Tibial artery (tissue), 4 donors: ENCODE results near the gene LEMD1.

Experiments used
- DNase-seq, 2 donors: peaks; one replicate each; pipeline ENCODE4 v3.0.0-alpha.2; 2019
- H3K27ac ChIP-seq, 2 donors: fragments of 200-600 bp; sonication (generic) in 1 of 2; 1 replicate in 1 of 2; 2 replicates in 1 of 2; pipeline ENCODE4 v1.5.1; 2018 to 2019; ENCODE audit warnings: mild to moderate bottlenecking in 1 of 2
- H3K27me3 ChIP-seq, 2 donors: fragments of 200-600 bp; sonication (generic) in 1 of 2; one replicate each; pipeline versions ENCODE4 v1.5.1 to v1.6.0; 2016 to 2019
- H3K36me3 ChIP-seq, 3 donors: fragments of 200-600 bp; sonication (generic) in 2 of 3; one replicate each; pipeline ENCODE4 v1.5.1; 2016 to 2019; ENCODE audit warnings: mild to moderate bottlenecking in 2 of 3
- H3K4me1 ChIP-seq, 4 donors: fragments of 200-600 bp; sonication (generic) in 2 of 4; 1 replicate in 3 of 4; 2 replicates in 1 of 4; pipeline ENCODE4 v1.5.1; 2016 to 2019
- H3K4me3 ChIP-seq, 2 donors: fragments of 200-600 bp; sonication (generic) in 1 of 2; 1 replicate in 1 of 2; 2 replicates in 1 of 2; pipeline ENCODE4 v1.5.1; 2018 to 2019; ENCODE audit warnings: mild to moderate bottlenecking in 2 of 2
- H3K9me3 ChIP-seq, 3 donors: fragments of 200-600 bp; sonication (generic) in 1 of 3; one replicate each; pipeline ENCODE4 v1.5.1; 2016 to 2019
- intact Hi-C: fragments of 100-400 bp; cut with DNase I; formaldehyde crosslinking; loops from one replicate; pipeline ENCODE4 v1.15.0; 2023; ENCODE audit warnings: low total_unique reads
- TF ChIP-seq, protein P1 (sequence below), 2 experiments: fragments of 200-600 bp in 1 of 2; fragments of 450-650 bp in 1 of 2; IDR thresholded peaks; one replicate each; pipeline ENCODE4 v1.5.1; 2017 to 2019; ENCODE audit warnings: antibody characterized with exemption in 2 of 2, mild to moderate bottlenecking in 1 of 2, moderate library complexity in 1 of 2

LEMD1 gene

DNA sequence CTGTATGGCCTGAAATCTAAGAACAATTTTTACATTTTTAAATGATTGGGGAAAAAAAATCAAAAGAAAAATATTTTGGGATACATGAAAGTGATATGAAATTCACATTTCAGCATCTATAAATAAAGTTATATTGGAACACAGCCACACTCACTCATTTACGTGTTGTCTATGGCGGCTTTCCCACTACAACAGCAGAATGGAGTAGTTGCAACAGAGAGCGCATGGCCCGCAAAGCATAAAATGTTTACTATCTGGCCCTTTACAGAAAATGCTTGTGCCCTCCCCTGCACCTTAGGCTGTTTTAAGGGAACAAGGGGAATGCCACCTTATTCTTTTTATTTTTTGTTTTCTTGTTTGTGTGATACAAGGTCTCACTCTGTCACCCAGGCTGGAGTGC, 68.7 kb downstream of the LEMD1 start:
- intact Hi-C loops = loop anchor here (5.0 kb wide), 1 partner anchor 134 kb away; no protein-coding TSS in a partner anchor
- TF ChIP-seq, protein P1, sequence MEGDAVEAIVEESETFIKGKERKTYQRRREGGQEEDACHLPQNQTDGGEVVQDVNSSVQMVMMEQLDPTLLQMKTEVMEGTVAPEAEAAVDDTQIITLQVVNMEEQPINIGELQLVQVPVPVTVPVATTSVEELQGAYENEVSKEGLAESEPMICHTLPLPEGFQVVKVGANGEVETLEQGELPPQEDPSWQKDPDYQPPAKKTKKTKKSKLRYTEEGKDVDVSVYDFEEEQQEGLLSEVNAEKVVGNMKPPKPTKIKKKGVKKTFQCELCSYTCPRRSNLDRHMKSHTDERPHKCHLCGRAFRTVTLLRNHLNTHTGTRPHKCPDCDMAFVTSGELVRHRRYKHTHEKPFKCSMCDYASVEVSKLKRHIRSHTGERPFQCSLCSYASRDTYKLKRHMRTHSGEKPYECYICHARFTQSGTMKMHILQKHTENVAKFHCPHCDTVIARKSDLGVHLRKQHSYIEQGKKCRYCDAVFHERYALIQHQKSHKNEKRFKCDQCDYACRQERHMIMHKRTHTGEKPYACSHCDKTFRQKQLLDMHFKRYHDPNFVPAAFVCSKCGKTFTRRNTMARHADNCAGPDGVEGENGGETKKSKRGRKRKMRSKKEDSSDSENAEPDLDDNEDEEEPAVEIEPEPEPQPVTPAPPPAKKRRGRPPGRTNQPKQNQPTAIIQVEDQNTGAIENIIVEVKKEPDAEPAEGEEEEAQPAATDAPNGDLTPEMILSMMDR (IDR thresholded peaks at IDR 0.05) = no peak
- DNase-seq = no peak

DNA sequence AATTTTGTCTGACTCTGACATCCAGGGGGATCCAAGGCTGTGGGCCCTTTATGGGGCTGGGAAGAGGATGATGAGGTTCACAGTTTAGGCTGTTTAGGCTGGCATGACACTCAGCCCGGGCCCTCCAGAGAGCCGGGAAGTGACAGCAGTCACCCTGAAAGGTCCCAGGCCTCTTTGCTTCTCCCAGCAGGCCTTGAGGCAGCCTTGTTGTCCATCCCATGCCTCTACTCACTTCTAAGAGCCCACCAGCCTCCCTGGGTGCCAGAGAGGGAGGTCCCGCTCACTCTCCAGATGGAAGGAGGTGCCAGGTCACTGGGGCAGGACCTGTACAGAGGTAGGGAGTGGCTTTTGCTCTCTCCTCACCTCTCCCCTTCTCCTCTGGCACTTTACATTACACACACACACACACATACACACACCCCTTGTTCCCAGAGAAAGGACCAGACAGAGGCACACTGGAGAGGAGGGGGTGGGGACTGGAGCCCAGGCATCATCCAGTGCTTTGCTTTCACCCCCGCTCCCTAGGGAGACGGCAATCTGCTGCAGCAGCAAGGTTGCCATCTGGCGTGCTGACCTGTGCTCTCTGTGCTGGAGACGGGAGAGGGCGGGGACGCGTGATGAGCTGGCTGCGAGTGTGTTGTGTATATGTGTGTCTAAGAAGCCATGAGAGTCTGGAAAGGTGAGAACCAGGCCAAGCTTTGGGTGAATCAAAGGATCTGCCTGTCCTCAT, 69.7 kb downstream of the LEMD1 start:
- Histone ChIP-seq H3K4me1 (peaks cover 0 to 9% (median 0%) of the 10 kb centered on the region in 4 donors), H3K4me3 (no peak overlapping the region), H3K27ac (no peak overlapping the region), H3K36me3 (no peaks in the 10 kb centered on the region), H3K9me3 (no peaks in the 10 kb centered on the region), H3K27me3 (peaks cover 0 to 31% of the 10 kb centered on the region in 2 donors)
- TF ChIP-seq, protein P1 (IDR thresholded peaks at IDR 0.05) = no peak
- no peak for DNase-seq
- intact Hi-C loops = loop anchor here (5.0 kb wide), 1 partner anchor 135 kb away; no protein-coding TSS in a partner anchor

More for the DNA sequence above, 68.7 kb downstream of the LEMD1 start:
- H3K9me3 ChIP-seq = no peaks in the 10 kb centered on the region
- H3K4me1 ChIP-seq = peaks cover 0 to 9% (median 0%) of the 10 kb centered on the region in 4 donors
- no peak overlapping the region for H3K27ac ChIP-seq
- H3K4me3 ChIP-seq = no peak overlapping the region
- H3K36me3 ChIP-seq = no peaks in the 10 kb centered on the region
- H3K27me3 ChIP-seq = peaks cover 0 to 22% of the 10 kb centered on the region in 2 donors

DNA sequence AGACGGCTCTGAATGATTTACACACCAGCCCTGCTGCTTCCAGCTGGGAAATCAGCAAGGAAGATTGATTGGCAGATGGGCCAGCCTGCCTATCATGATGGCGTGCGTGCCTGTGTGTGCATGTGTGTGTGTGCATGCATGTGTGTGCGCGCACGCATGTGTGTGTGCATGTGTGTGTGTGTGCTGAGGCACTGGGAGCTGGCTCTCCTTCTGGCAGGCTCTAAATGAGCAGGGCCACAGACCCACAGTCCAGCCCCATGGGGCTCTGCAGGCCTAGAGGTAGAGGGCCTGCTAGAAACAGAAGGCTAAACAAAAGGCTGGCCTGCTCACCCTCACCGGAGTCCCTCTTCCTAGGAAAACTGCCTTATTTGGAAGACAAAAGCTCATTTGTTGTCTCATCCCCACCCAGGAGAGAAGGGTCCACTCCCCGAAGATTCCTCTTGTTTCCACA, 71.1 kb downstream of the LEMD1 start:
- peaks cover 0 to 35% of the 10 kb centered on the region in 2 donors for H3K27me3 ChIP-seq
- H3K36me3 ChIP-seq = no peaks in the 10 kb centered on the region
- H3K4me1 ChIP-seq = peaks cover 0 to 9% (median 0%) of the 10 kb centered on the region in 4 donors
- intact Hi-C loops = loop anchor here (5.0 kb wide), 1 partner anchor 137 kb away; no protein-coding TSS in a partner anchor
- no peaks in the 10 kb centered on the region for H3K9me3 ChIP-seq
- H3K27ac ChIP-seq = no peak overlapping the region
- no peak for DNase-seq
- no peak overlapping the region for H3K4me3 ChIP-seq
- TF ChIP-seq, protein P1 (IDR thresholded peaks at IDR 0.05) = no peak

DNA sequence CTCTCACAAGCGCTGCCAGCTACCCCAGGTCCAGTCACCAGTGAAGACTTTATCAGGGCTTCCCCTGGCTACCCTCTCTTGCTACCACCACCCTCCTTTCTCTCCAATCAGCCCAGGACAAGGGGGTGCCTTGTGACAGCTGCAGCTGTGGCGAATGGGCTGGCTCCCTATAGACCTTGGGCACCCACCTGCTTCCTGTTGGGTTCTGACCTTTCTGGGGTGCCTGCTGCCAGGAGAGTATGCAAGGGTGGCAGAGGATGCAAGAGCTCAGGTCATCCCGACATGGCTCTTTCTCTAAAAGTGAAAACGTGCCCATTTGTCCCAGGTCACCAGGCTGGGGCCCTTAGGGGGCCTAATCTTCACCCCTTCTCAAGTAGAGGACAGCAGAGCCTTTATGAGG, 71.7 kb downstream of the LEMD1 start:
- no peaks in the 10 kb centered on the region for H3K9me3 ChIP-seq
- H3K4me1 ChIP-seq = peaks cover 0 to 8% (median 0%) of the 10 kb centered on the region in 4 donors
- H3K27ac ChIP-seq = no peak overlapping the region
- TF ChIP-seq, protein P1 (IDR thresholded peaks at IDR 0.05) = no peak
- peaks cover 0 to 39% of the 10 kb centered on the region in 2 donors for H3K27me3 ChIP-seq
- no peak overlapping the region for H3K4me3 ChIP-seq
- H3K36me3 ChIP-seq = no peaks in the 10 kb centered on the region
- intact Hi-C loops = loop anchor here (5.0 kb wide), 1 partner anchor 137 kb away; no protein-coding TSS in a partner anchor
- no peak for DNase-seq

DNA sequence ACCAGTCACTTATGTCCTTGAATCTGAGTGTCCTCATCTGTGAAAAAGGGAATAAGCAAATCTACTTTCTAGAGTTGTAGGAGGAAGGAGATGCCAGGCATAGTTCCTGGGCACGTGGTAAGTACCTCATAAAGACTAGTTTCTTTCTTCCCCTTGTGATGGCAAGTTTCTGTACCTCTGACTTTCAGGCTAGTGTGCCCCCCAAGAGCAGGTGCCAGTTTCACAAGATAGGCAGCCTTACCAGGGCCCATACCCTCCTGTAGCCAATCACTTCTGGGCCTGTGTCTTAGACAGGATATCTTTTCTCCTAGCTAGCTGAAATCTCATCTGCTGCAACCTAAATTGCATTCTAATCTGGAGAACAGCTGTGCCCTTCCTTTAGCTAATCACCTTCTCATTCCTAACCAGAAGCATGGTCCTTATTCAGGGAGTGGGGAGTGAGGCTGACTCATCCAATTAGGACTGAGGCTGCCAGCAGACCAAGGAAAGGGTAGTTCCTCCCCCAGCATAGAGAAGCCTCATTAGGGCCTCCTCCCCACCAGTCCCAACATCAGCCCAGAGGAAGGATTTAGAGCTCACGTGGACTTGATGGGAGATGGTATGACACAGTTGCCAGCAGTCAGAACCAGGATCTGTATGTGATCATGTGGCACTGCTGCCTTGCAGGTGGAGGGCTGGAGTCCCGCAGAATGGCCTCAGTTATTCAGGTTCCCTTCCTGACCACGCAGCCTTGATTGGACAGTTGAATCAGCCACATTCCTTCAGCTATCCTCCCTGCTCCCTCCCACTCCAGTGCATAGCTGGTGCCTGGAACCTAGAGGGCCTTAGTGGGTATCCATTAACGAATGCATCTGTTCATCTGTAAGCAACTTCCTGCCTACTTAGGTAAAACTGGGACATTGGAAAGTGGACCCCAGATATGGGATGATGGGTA, 73.0 kb downstream of the LEMD1 start:
- no peaks in the 10 kb centered on the region for H3K36me3 ChIP-seq
- H3K27me3 ChIP-seq = peaks cover 0 to 52% of the 10 kb centered on the region in 2 donors
- no peak overlapping the region for H3K4me3 ChIP-seq
- no peaks in the 10 kb centered on the region for H3K9me3 ChIP-seq
- TF ChIP-seq, protein P1 (IDR thresholded peaks at IDR 0.05) = no peak
- intact Hi-C loops = no loop called here
- H3K27ac ChIP-seq = no peak overlapping the region
- no peak for DNase-seq
- peaks cover 0 to 8% (median 6%) of the 10 kb centered on the region in 4 donors for H3K4me1 ChIP-seq
